Measurements from ENCODE around the gene EGFLAM. TPM values are rescaled to one million over a fixed set of nuclear protein-coding genes. Genes with fewer than 3 reads are reported as not detected.

Gene EGFLAM
- total RNA-seq, 1 experiment from 2014 or later, result 0.33 TPM

DNA sequence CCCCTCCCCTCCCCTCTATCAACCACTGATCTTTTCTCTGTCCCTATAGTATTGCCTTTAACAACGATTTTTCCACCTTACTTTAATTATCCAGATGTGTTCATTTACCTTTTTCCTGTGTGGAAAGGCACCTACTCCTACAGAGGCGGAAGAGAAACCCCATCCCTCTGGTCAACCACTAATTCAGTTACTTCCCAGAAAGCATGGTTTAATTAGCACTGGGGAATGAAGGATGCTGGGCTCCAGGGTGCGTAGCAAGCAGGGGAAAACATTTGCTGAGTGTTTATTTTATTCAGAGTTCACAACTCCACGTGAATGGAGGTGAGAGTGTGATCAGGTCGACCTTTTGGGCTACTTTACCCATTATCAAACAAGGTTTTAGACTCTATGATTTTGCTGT, 16.7 kb upstream of the EGFLAM start:
- no peak overlapping the region for H3K27ac ChIP-seq (ENCODE audit: insufficient read length, low read depth, low read length)
- Mint-ChIP-seq H3K4me3 (no peak overlapping the region), H3K9me3 (no peaks in the 10 kb centered on the region), H3K36me3 (ENCODE audit: insufficient read depth in 1 of 3, low read depth in 3 of 3) (no peaks in the 10 kb centered on the region), H3K27ac (no peak overlapping the region), H3K27me3 (ENCODE audit: low read depth) (peaks cover 5% of the 10 kb centered on the region), H3K4me1 (no peaks in the 10 kb centered on the region)
- no peaks in the 10 kb centered on the region for H3K4me1 ChIP-seq (ENCODE audit: insufficient read depth, low read length)
- H3K27me3 ChIP-seq (ENCODE audit: insufficient read depth, low read length), result no peaks in the 10 kb centered on the region
- H2AFZ ChIP-seq (ENCODE audit: low read length), result no peak overlapping the region
- H3K56ac ChIP-seq (ENCODE audit: insufficient read length, low read depth, low read length), result no peak overlapping the region
- H4K20me1 ChIP-seq (ENCODE audit: control insufficient read depth, insufficient read depth, insufficient read length), result no peaks in the 10 kb centered on the region
- H3K18ac ChIP-seq (ENCODE audit: insufficient read length, low read depth, low read length), result no peak overlapping the region
- no peak overlapping the region for H2BK120ac ChIP-seq (ENCODE audit: low read depth, low read length, poor library complexity, severe bottlenecking)
- no peak overlapping the region for H4K5ac ChIP-seq (ENCODE audit: insufficient read length, low read depth, low read length)
- no peak overlapping the region for H2BK5ac ChIP-seq (ENCODE audit: insufficient read length, low read length)
- DNase-seq, result no peak
- no peak overlapping the region for H4K8ac ChIP-seq (replicated peaks; ENCODE audit: insufficient read length, low read depth, low read length)
- H4K91ac ChIP-seq (ENCODE audit: insufficient read length, low read depth, low read length), result no peak overlapping the region
- H3K9ac ChIP-seq (ENCODE audit: extremely low read depth, insufficient read length, low read length), result no peak overlapping the region
- H2BK15ac ChIP-seq (ENCODE audit: low read depth, low read length), result no peak overlapping the region
- no peak overlapping the region for H2BK20ac ChIP-seq (ENCODE audit: low read depth, low read length, poor library complexity, severe bottlenecking)
- no peak overlapping the region for H3K23ac ChIP-seq (ENCODE audit: insufficient read length, low read depth, low read length)
- no CpG with 5 or more reads among the region's 5 CpGs for WGBS (ENCODE audit: extremely low coverage, insufficient read length, low lambda C conversion rate)
- H2BK12ac ChIP-seq (ENCODE audit: insufficient read length, low read depth, low read length), result no peak overlapping the region
- no peaks in the 10 kb centered on the region for H3K79me1 ChIP-seq (ENCODE audit: insufficient read depth, low read depth, low read length, poor library complexity, severe bottlenecking)
- H3K23me2 ChIP-seq (ENCODE audit: insufficient read length, low read depth, low read length, poor library complexity, severe bottlenecking), result no peaks in the 10 kb centered on the region
- no peak overlapping the region for H3K4me2 ChIP-seq (ENCODE audit: insufficient read depth, insufficient read length, low read length)
- H3K14ac ChIP-seq (ENCODE audit: insufficient read depth, low read length), result no peak overlapping the region
- no peak overlapping the region for H3K4ac ChIP-seq (ENCODE audit: low read depth, low read length)
- H3K79me2 ChIP-seq (ENCODE audit: insufficient read depth, low read length), result no peaks in the 10 kb centered on the region
- no peak overlapping the region for H3T11ph ChIP-seq (ENCODE audit: low read length)
- no peak overlapping the region for H2AK5ac ChIP-seq (ENCODE audit: insufficient read length, low read length)
- H3K9me3 ChIP-seq (ENCODE audit: control insufficient read depth, low read depth, low read length), result no peaks in the 10 kb centered on the region
- TF ChIP-seq, protein P1, sequence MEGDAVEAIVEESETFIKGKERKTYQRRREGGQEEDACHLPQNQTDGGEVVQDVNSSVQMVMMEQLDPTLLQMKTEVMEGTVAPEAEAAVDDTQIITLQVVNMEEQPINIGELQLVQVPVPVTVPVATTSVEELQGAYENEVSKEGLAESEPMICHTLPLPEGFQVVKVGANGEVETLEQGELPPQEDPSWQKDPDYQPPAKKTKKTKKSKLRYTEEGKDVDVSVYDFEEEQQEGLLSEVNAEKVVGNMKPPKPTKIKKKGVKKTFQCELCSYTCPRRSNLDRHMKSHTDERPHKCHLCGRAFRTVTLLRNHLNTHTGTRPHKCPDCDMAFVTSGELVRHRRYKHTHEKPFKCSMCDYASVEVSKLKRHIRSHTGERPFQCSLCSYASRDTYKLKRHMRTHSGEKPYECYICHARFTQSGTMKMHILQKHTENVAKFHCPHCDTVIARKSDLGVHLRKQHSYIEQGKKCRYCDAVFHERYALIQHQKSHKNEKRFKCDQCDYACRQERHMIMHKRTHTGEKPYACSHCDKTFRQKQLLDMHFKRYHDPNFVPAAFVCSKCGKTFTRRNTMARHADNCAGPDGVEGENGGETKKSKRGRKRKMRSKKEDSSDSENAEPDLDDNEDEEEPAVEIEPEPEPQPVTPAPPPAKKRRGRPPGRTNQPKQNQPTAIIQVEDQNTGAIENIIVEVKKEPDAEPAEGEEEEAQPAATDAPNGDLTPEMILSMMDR (conservative IDR thresholded peaks at IDR 0.05), result no peak
